Stimulated activated effector memory CD8-positive, alpha-beta T cell treated with anti-CD3 and anti-CD28 coated beads, Interleukin-12 subunit alpha, Interleukin-12 subunit beta, amount 100 ng/mL, for 72 hours (primary cell): Measurements from ENCODE around the gene C2orf69.
A peak's percentile ranks its signal among the peaks of the same experiment; 100 is the strongest.

Source experiments
- ATAC-seq: fragments of 150-1000 bp; cut with Tn5 transposase; 2 replicates; pipeline ENCODE4 v1.10.0; 2021
- DNase-seq, 2 donors: peaks; one replicate each; pipeline ENCODE4 v3.0.0; 2021 to 2022; ENCODE audit warnings: low spot score in 2 of 2
- H3K27ac Mint-ChIP-seq: one replicate; pipeline ENCODE4 v1.8.0; 2022; ENCODE audit warnings: mild to moderate bottlenecking, mixed read lengths
- H3K36me3 Mint-ChIP-seq: one replicate; pipeline ENCODE4 v1.8.0; 2022; ENCODE audit warnings: mild to moderate bottlenecking, mixed read lengths
- H3K4me1 Mint-ChIP-seq: one replicate; pipeline ENCODE4 v1.8.0; 2022; ENCODE audit warnings: mixed read lengths
- H3K4me3 Mint-ChIP-seq: one replicate; pipeline ENCODE4 v1.8.0; 2022; ENCODE audit warnings: mild to moderate bottlenecking, mixed read lengths
- H3K9me3 Mint-ChIP-seq: one replicate; pipeline ENCODE4 v1.8.0; 2022; ENCODE audit warnings: mixed read lengths

C2orf69 gene, protein sequence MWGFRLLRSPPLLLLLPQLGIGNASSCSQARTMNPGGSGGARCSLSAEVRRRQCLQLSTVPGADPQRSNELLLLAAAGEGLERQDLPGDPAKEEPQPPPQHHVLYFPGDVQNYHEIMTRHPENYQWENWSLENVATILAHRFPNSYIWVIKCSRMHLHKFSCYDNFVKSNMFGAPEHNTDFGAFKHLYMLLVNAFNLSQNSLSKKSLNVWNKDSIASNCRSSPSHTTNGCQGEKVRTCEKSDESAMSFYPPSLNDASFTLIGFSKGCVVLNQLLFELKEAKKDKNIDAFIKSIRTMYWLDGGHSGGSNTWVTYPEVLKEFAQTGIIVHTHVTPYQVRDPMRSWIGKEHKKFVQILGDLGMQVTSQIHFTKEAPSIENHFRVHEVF

DNA sequence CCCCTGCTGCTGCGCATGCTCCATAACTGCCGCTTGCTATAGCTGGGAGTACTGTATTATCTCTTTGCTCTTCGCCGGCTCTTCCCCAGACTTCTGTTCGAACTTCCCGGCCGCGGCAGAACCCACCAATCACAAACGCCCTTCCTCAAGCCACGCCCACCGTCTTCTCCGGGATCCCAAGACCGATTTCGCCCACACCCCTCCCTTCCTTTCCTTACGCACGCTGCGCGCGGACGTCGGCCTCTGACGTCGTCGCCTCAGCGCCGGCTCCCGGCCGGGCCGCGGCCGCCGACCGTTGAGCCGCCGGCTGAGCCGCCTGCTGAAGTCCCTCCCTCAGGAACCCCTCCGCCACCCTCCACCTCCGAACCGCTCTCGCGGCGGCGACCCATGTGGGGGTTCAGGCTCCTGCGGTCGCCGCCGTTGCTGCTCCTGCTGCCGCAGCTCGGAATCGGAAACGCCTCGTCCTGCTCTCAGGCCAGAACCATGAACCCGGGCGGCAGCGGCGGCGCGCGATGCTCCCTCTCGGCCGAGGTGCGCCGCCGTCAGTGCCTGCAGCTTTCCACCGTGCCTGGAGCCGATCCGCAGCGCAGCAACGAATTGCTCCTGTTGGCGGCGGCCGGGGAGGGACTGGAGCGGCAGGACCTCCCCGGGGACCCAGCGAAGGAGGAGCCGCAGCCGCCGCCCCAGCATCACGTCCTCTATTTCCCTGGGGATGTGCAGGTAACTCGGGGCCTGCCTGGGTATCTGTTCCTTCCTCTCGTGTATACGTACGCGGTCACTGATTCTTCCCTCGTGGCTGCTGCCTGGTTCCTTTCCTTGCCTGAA, at the start of gene C2orf69:
TSS of gene C2orf69 (plus strand) at position 242 of the 825 bp plus-strand sequence. CDS start at position 388, 146 bp downstream.
- peak; percentile 82 to 96 for DNase-seq
- Mint-ChIP-seq H3K9me3 (no peaks in the 10 kb centered on the region), H3K36me3 (peaks cover 22% of the 10 kb centered on the region), H3K27ac (peak within 1 kb of the TSS; percentile 90), H3K4me3 (peak within 1 kb of the TSS; percentile 91), H3K4me1 (peaks cover 25% of the 10 kb centered on the region)
- ATAC-seq, result peak; percentile 94

DNA sequence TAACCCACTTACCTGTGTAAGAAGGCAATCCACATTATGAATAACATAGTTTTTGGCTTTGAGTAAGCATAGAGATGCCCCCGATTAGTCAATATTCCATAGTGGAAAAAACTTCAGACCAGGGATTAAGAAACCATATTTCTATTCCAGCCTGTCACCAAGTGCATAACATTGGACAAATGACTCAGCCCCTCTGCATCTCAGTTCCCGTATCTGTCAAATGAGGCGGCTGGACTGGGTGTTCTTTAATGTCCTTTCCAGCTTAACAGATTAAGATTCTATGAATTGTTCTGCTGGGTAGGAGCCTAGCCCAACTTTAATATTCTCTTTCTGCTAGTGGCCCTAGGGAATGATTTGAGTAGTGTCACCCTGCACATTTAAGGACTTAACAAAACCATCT, 48.3 kb upstream of the C2orf69 start:
- H3K4me1 Mint-ChIP-seq, result no peaks in the 10 kb centered on the region
- DNase-seq (no peak), ATAC-seq (no peak)
- H3K4me3 Mint-ChIP-seq, result no peak overlapping the region
- no peak overlapping the region for H3K27ac Mint-ChIP-seq
- H3K36me3 Mint-ChIP-seq, result no peaks in the 10 kb centered on the region
- H3K9me3 Mint-ChIP-seq, result no peaks in the 10 kb centered on the region

DNA sequence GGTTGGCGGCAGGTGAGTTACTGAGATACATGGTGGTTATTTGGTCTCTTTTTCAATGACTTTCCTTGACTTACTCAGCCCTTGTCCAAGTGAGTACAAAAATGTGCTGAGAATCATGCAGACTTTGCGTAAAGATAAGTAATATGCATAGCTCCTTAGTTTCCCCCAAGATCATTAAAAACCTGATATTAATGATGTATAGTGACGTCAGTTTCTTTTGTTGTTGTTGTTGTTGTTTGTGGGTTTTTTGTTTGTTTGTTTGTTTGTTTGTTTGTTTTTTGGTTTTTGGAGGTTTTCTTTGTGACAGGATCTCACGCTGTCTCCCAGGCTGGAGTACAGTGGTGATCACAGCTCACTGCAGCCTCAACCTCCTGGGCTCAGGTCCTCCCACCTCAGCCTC, 45.2 kb upstream of the C2orf69 start:
- no peak overlapping the region for H3K4me3 Mint-ChIP-seq
- H3K4me1 Mint-ChIP-seq, result no peaks in the 10 kb centered on the region
- H3K36me3 Mint-ChIP-seq, result no peaks in the 10 kb centered on the region
- DNase-seq (no peak), ATAC-seq (no peak)
- H3K27ac Mint-ChIP-seq, result no peak overlapping the region
- no peaks in the 10 kb centered on the region for H3K9me3 Mint-ChIP-seq

DNA sequence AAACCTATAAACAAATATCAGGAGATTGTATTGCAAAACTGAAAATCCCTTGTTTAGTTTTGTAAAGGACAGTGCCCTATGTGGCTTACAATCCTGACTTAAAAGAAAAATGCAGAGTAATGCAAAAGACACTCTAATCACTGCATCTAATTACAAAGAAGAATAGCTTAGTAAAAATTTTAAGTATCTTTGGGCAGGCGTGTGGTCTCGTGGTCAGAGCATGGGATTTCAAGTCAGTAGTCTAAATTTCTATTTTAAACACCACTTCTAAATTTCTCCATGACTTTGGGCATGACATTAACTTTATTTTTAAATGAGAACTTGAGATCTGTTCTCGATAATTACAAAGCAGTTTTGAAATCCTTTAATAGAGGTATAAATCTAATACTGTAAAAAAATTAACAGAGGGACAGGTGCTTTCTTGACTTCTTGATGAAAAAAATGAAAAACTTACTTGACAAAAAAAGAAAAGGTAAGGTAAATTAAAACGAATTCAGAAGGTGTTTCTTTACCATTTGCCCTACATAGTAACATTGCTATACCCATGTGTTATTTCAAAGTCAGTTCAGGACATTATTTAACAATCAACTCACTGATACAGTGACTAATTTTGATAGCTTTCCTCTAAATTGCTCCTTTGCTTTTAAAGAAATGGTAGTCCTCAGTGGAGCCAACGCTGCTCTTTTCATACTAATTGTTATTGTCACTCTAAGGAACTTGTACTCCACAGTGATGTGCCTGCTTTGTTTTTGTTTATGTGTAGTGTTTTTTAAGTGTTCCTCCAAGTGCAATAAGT, 42.5 kb upstream of the C2orf69 start:
- Mint-ChIP-seq H3K9me3 (no peaks in the 10 kb centered on the region), H3K4me3 (no peak overlapping the region), H3K4me1 (no peaks in the 10 kb centered on the region), H3K27ac (no peak overlapping the region), H3K36me3 (no peaks in the 10 kb centered on the region)
- ATAC-seq (no peak), DNase-seq (no peak)

DNA sequence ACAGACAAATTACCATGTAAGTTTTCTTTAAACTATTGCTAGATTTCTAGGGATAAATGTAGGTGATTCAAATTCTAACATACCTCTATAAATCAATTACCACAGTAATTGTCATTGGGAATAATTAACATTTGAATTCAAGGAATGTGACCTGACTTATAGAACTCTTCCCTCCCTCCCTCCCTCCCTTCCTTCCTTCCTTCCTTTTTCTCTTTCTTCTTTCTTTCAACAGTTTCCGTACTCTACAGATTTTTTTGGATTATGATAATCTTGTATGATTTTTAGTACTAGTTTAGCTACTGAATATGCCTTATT, 41.9 kb upstream of the C2orf69 start:
- Mint-ChIP-seq H3K36me3 (no peaks in the 10 kb centered on the region), H3K4me1 (no peaks in the 10 kb centered on the region), H3K27ac (no peak overlapping the region), H3K4me3 (no peak overlapping the region), H3K9me3 (no peaks in the 10 kb centered on the region)
- ATAC-seq (no peak), DNase-seq (no peak)

DNA sequence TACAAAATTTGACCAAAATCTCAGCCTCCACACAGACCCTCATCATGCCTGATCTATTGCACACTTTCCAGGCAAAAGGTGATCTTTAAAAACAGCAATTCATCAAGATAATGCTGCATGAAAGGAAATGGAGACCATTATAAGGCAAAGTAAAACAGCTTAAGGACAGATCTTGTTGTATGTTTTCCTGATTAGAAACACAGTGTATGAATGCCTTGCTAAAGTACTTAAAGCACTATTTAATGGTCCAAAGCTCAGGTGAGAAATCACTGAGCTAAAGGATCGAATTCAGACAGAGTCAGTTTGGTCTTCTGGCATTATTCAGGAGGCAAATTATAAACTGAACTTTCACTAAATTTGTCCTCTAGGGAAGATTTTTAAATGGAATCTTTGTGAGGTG, 41.4 kb upstream of the C2orf69 start:
- Mint-ChIP-seq H3K4me1 (no peaks in the 10 kb centered on the region), H3K36me3 (no peaks in the 10 kb centered on the region), H3K9me3 (no peaks in the 10 kb centered on the region), H3K27ac (no peak overlapping the region), H3K4me3 (no peak overlapping the region)
- ATAC-seq, result no peak
- no peak for DNase-seq

DNA sequence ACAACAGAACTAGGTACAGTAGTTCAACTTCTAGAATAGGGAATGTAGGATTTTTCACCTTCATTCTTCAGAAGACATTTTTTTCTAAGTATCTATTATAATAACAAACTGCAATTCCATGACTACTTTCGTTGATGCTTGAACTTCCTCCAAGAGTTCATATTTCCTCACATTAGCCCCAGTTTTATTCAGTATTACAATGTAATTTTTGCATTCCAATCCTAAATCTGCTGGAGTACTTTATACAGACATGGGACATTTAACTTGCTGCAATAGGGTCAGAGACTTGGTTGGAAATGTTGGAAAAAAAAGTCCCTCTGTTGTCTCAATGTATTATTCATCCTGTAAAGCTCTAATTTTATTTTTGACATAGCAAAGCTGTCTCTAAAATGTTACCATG, 40.5 kb upstream of the C2orf69 start:
- no peaks in the 10 kb centered on the region for H3K36me3 Mint-ChIP-seq
- H3K4me1 Mint-ChIP-seq, result no peaks in the 10 kb centered on the region
- DNase-seq (no peak), ATAC-seq (no peak)
- H3K4me3 Mint-ChIP-seq, result no peak overlapping the region
- H3K9me3 Mint-ChIP-seq, result no peaks in the 10 kb centered on the region
- H3K27ac Mint-ChIP-seq, result no peak overlapping the region

DNA sequence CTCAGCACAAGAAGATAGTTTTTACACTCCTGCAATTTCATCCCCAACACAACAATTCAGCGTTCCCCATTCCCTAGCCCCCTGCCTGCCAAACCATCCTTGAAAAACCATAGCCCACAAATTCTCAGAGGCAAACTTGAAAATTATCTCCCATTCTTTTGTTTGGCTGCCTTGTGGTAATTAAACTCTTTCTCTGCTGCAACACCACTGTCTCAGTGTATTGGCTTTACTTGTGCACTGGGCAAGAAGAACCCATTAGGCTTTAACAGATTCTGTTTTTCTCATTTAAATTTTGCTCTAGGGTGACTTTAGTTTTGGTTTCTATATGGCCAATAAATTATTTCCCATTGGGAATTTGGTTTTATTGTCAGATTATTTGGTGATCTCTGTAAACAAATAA, 36.9 kb upstream of the C2orf69 start:
- H3K9me3 Mint-ChIP-seq, result no peaks in the 10 kb centered on the region
- no peak overlapping the region for H3K27ac Mint-ChIP-seq
- H3K4me1 Mint-ChIP-seq, result no peaks in the 10 kb centered on the region
- no peaks in the 10 kb centered on the region for H3K36me3 Mint-ChIP-seq
- ATAC-seq (no peak), DNase-seq (no peak)
- H3K4me3 Mint-ChIP-seq, result no peak overlapping the region

DNA sequence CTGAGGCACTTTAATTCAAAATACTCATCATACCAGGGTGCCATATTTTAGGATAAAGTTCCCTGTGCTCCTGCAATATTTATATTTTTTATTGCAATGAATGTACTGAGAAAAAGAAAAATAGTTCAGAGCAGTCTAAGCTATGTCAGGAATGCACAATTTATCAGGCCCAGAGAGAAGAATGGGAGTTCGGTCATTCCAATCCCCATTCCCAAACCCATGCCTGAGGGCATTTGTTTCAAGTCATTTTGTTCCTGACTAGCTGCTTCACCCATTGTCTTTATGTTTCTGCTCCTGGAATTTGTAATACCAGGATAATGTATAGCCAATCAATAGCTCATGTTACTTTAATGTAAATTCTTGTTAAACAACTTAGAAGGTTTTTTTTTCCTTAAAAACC, 35.7 kb upstream of the C2orf69 start:
- Mint-ChIP-seq H3K27ac (no peak overlapping the region), H3K4me1 (no peaks in the 10 kb centered on the region), H3K9me3 (no peaks in the 10 kb centered on the region), H3K4me3 (no peak overlapping the region), H3K36me3 (no peaks in the 10 kb centered on the region)
- ATAC-seq, result no peak
- no peak for DNase-seq

DNA sequence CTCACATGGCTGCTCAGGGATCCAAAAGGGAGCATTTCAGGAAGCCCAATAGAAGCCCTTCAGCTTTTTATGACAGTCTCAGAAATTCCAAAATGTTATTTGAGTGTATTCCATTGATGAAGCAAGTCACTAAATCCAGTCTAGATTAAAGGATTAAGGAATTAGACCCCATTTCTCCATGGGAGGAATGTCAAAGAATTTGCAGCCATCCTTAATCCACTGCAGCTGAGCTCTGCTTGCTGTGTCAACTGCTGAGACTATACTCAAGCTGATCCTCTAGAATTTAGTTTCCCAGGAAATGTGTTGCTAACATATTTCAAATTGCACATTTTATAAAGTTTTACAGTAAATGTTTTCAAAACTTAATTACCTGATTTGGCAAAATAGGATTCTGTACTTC, 28.4 kb upstream of the C2orf69 start:
- Mint-ChIP-seq H3K9me3 (no peaks in the 10 kb centered on the region), H3K27ac (no peak overlapping the region), H3K4me3 (no peak overlapping the region), H3K4me1 (no peaks in the 10 kb centered on the region), H3K36me3 (no peaks in the 10 kb centered on the region)
- DNase-seq (no peak), ATAC-seq (no peak)

DNA sequence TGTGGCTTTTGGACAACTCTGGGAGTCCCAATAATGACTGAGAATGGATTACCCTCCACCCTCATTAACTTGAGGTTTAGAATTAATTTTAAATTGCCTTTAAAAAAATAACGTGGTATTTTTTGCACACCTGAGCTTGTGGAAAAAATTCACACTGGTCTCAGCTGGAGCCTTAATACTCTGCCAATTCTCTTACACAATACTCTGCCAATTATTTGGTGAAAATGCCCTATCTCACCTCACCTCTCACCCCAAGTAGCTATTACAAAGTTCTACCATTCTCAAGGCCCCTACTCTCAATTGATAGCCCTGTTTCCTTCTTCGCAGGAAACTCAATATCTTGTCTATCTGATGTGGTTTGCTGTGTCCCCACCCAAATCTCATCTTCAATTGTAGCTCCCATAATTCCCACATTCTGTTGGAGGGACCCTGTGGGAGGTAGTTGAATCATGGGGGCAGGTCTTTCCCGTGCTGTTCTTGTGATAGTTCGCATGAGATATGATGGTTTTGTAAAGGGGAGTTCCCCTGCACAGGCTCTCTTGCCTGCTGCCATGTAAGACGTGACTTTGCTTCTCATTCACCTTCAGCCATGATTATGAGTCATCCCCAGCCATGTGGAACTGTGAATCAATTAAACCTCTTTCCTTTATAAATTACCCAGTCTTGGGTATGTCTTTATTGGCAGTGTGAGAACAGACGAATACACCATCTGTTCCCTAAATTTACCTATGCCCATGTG, 27.4 kb upstream of the C2orf69 start:
- no peaks in the 10 kb centered on the region for H3K4me1 Mint-ChIP-seq
- no peaks in the 10 kb centered on the region for H3K36me3 Mint-ChIP-seq
- H3K27ac Mint-ChIP-seq, result no peak overlapping the region
- DNase-seq (no peak), ATAC-seq (no peak)
- H3K9me3 Mint-ChIP-seq, result no peaks in the 10 kb centered on the region
- H3K4me3 Mint-ChIP-seq, result no peak overlapping the region

DNA sequence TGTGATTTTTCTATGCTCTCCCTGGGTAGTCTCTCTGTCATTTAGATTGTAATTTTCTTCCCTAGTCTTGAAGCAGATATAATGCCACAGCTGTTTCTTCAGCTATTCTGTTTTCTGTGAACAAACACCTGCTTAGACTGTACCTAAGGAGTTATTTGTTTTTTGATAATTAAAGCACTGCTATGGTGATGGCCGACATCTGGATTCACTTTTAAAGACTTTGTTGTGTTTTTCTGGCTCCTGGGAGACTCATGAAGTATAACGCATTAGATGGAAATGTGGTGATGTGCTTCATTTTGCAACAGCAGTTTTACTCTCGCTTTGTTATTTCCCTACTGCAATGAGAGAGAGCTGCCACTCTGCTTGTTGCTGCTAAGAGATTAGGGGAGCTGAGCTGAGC, 15.7 kb upstream of the C2orf69 start:
- Mint-ChIP-seq H3K27ac (no peak overlapping the region), H3K4me3 (no peak overlapping the region), H3K4me1 (no peaks in the 10 kb centered on the region), H3K9me3 (no peaks in the 10 kb centered on the region), H3K36me3 (no peaks in the 10 kb centered on the region)
- DNase-seq (no peak), ATAC-seq (no peak)

DNA sequence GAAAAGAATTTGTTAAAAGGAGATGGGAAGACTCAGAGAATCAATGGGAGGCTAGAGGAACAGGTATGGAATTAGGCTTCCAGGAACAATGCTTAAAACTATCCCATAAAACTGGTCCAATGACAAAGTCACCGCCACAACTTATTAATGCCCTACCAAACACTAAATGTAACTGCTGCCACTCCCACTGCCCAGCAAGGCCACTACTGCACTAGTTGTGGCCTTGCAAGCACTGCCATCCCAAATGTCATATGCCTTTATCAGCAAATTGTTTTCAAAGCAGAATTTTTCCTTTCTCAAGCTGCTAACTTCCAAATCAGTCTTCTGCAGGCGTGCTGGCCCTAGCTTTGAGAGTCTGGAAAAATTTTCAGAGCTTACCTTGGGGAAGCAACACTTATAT, 14.5 kb upstream of the C2orf69 start:
- Mint-ChIP-seq H3K9me3 (no peaks in the 10 kb centered on the region), H3K27ac (no peak overlapping the region), H3K4me3 (no peak overlapping the region), H3K4me1 (no peaks in the 10 kb centered on the region), H3K36me3 (no peaks in the 10 kb centered on the region)
- DNase-seq (no peak), ATAC-seq (no peak)

DNA sequence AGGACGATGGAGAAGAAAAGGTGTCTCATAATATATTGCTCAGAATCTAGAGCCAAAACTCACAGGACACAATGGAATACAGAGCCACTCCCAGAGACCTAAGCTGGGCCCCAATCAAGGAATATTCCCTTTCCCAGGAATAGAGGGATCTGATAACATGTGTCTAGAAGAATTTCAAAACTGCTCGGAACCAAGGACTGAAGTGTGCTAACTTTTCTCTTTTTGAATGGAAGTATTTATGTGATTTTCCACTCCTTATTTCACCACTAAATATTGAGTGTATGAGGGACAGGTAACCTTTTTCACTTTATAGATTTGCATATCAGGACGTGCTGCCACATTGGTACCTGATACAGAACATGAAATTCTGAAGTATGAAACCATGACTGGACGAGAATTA, 9.2 kb upstream of the C2orf69 start:
- H3K4me1 Mint-ChIP-seq, result no peaks in the 10 kb centered on the region
- no peak for DNase-seq
- ATAC-seq, result no peak
- H3K27ac Mint-ChIP-seq, result no peak overlapping the region
- H3K9me3 Mint-ChIP-seq, result no peaks in the 10 kb centered on the region
- H3K4me3 Mint-ChIP-seq, result no peak overlapping the region
- no peaks in the 10 kb centered on the region for H3K36me3 Mint-ChIP-seq

DNA sequence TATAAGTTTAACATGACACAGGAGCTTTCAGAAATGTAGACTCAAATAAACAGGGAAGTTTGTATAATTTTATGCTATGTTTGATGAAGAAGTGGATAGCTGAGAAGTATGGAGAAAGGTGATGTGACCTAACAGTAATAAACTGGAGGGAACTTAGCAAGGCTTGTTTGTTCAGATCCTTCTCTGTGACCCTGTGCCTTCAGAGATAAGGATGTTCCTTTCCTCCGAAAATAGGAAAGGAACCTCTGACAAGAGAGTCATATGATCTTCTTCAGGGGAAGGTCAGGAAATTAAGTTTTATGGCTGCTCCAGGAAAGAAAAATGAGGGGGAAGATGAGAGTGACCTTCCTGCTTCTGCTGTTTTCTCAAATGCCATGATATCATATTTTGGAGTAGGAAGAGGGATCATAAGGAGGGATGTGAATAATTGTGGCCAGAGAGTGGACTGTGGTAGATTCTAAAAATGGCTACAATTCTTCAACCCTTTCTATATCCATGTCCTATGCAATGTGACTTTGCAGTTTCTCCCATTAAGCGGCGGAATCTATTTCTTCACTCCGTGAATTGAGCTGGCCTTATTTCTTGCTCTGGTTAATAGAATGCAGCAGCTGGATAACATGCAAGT, 8.5 kb upstream of the C2orf69 start:
- Mint-ChIP-seq H3K9me3 (no peaks in the 10 kb centered on the region), H3K36me3 (no peaks in the 10 kb centered on the region), H3K27ac (no peak overlapping the region), H3K4me3 (no peak overlapping the region), H3K4me1 (no peaks in the 10 kb centered on the region)
- ATAC-seq, result no peak
- no peak for DNase-seq
